Skeletal muscle cell (primary cell): Measurements from ENCODE around the gene ASXL1.
"Not testable (repeated sequence)": the region's sequence is repeated elsewhere in the genome, so short reads cannot be mapped to it uniquely, and the experiment has no call there.

Experiments
- DNase-seq: peaks from one replicate; pipeline ENCODE4 v3.0.0-alpha.2; 2010; ENCODE audit warnings: low read depth
- H3K4me3 ChIP-seq: 2 replicates; pipeline ENCODE4 v1.5.1; 2011; ENCODE audit warnings: low read depth, mild to moderate bottlenecking, control low read depth, low read length, moderate library complexity

The ASXL1 gene

GRCh38 chr20:32357869-32358631 is at the start of gene ASXL1:
Gene ASXL1 (plus strand): TSS chr20:32358331. CDS start chr20:32358776, 445 bp downstream.
- peak; percentile 93 for DNase-seq
- peak within 1 kb of the TSS; percentile 65 for H3K4me3 ChIP-seq

- no peak for DNase-seq
- H3K4me3 ChIP-seq: no peak overlapping the region
These were observed 45.3 kb upstream of the ASXL1 start for GRCh38 chr20:32312718-32313424.

GRCh38 chr20:32314768-32315167 is 43.4 kb upstream of the ASXL1 start:
- DNase-seq: no peak
- H3K4me3 ChIP-seq: no peak overlapping the region

DNA sequence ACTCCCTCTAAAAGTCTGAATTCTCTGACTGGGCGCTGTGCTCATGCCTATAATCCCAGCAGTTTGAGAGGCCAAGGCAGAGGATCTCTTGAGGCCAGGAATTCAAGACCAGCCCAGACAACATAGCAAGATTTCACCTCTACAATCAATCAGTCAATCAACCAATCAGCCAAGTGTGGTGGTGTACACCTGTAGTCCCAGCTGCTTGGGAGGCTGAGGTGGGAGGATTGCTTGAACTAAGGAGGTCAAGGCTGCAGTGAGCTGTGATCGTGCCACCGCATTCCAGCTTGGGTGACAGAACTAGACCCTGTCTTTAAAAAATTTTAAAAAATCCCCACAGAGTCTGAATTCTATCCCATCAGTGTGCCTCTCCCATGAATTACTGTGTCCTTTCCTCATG is 42.7 kb upstream of the ASXL1 start:
- no peak overlapping the region for H3K4me3 ChIP-seq
- DNase-seq: no peak

DNA sequence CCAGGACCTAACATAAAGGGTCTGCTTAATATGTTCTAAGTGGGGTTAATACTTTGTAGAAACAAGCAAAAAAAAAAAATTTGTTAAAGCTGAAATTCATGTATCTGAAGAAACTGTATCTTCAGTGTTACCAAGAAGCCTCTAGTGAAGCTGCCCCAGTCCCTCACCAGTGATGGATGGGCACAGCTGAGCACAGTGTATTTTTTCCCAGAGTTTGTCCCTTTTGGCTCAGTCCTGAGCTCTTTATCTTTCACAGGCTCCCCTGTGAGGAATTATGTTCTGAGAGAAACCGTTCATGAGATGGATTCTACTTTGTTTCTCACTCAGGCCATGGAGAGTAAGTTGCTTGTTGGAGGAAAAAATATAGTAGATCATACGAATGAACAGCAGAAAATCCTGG is 42.2 kb upstream of the ASXL1 start:
- no peak for DNase-seq
- no peak overlapping the region for H3K4me3 ChIP-seq

DNA sequence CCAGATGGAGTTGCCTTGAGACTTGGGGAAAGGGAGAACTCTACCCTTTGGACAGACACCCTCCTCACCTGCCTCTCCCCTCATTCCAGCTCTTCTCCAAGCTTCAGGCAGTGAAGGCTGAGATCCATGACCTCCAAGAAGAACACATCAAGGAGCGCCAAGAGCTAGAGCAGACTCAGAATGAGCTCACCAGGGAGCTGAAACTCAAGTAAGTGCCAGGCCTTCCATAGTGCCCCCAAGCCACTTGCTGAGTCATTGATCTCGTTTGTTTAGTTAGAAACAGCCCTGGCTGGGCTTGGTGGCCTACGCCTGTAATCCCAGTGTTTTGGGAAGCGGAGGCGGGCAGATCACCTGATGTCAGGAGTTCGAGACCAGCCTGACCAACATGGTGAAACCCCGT is 41.5 kb upstream of the ASXL1 start:
- no peak overlapping the region for H3K4me3 ChIP-seq
- DNase-seq: no peak

GRCh38 chr20:32319100-32319499 is 39.0 kb upstream of the ASXL1 start:
- no peak overlapping the region for H3K4me3 ChIP-seq
- DNase-seq: no peak

- no peak overlapping the region for H3K4me3 ChIP-seq
- DNase-seq: no peak
These were observed 37.8 kb upstream of the ASXL1 start for GRCh38 chr20:32320305-32320704.

DNA sequence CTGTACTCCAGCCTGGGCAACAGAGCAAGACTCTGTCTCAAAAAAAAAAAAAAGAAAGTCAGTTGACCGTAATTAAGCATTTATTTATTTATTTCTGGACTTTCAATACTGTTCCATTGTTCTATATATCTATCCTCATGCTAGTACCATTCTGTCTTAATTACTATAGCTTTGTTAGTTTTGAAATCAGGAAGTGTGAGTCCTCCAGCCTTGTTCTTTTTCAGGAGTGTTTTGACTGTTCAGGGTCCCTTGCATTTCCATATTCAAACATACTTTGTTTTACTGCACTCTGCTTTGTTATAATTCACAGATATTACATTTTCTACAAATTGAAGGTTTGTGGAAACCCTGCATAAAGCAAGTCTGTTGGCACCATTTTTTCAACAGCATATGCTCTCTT is 36.7 kb upstream of the ASXL1 start:
- DNase-seq: no peak
- H3K4me3 ChIP-seq: no peak overlapping the region

DNA sequence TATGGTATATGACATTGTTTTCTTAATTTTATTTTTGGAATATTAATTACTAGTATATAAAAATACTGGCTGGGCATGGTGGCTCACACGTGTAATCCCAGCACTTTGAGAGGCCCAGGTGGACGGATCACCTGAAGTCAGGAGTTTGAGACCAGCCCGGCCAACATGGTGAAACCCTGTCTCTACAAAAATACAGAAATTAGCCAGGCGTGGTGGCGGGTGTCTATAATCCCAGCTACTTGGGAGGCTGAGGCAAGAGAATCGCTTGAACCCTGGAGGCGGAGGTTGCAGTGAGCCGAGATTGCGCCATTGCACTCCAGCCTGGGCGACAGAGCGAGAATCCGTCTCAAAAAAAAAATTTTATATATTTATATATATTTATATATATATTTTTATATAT is 35.9 kb upstream of the ASXL1 start:
- not testable (repeated sequence) for DNase-seq, H3K4me3 ChIP-seq

DNA sequence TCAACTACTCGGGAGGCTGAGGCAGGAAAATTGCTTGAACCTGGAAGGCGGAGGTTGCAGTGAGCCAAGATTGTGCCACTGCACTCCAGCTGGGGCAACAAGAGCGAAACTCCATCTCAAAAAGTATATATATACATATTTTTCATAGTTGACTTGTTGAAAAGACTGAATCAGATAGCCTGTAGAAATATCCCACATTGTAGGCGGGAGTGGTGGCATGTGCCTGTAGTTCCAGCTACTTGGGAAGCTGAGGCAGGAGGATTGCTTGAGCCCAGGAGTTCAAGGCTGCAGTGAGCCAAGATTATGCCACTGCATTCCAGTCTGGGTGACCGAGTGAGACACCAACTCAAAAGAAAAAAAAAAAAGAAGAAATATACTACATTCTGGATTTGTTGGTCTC is 34.4 kb upstream of the ASXL1 start:
- not testable (repeated sequence) for H3K4me3 ChIP-seq, DNase-seq

DNA sequence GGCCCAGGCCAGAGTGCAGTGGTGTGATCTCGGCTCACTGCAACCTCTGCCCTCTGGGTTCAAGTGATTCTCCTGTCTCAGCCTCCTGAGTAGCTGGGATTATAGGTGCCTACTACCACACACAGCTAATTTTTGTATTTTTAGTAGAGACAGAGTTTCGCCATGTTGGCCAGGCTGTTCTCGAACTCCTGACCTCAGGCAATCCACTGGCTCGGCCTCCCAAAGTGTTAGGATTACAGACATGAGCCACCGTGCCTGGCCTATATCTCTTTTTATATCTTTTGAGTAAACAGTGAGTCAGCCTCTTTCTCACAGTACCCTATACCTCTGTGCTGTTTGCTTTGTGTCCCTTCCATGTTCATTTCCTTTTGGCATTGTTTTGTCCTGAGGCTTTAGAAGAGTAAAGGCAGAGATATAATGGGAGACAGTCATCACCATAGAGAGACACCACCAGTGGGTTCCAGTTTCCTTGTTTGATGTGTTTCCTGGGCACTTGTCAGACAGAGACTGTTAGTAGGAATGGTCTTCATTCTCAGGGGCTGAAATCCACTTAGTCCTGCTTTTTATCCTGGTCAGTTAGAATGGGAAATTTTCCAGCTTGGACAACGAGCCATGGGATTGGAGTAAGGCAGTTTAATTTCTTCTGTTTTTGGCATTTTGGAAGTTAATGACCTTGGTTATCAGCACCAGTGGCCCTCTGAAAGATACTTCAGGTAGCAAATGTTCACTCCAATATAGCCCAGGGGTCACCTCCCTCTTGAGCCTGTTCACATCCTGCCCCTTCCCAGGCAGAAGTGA is 32.2 kb upstream of the ASXL1 start:
- DNase-seq: peak; percentile 49
- H3K4me3 ChIP-seq: no peak overlapping the region

DNA sequence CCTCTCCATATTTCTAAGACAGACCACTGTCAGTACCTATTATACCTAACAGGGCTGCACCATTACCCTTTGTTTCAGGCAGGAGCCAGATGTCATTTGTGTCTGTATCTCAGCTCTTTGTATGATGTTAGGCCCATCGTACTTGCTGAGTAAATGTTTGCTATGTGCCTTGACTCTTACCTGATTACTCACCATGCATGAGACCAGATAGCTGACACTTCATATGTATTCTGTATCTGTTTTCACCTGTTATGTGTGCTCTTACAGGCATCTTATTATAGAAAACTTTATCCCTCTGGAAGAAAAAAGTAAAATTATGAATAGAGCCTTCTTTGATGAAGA is 31.7 kb upstream of the ASXL1 start:
- no peak for DNase-seq
- H3K4me3 ChIP-seq: no peak overlapping the region

- peak; percentile 72 for DNase-seq
- no peak overlapping the region for H3K4me3 ChIP-seq
These were observed 30.9 kb upstream of the ASXL1 start for GRCh38 chr20:32327087-32327681.

DNA sequence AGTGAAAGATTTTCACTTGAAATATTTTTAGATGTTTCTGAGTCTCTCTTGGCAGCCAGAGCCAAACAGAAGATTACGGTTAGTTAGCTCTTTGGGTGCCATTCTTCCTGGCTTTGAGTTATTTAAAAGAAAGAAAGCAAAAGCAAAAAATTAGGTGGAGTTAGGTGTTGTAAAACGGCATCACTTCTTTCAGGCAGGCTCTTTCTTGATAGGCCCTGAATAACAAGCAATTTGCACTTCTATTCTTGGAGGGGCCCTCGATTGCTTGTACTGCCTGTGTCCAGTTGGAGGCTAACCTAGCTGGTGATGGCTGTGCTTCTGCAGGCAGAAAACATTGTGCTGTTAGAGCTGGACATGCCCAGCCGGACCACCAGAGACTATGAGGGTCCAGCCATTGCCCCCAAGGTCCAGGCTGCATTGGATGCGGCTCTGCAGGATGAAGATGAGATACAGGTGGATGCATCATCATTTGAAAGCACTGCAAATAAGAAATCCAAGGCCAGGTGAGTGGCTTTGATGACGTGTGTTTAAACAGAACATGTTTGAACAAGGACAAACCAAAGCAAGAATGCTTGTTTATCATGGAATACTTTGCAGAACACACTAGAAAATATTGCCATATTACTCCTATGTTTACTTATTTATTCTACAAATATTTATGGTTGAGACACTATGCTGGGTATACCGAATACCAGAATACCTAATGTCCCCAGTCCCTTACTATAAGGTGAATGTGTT is 28.1 kb upstream of the ASXL1 start:
- no peak for DNase-seq
- no peak overlapping the region for H3K4me3 ChIP-seq

- H3K4me3 ChIP-seq: no peak overlapping the region
- DNase-seq: no peak
These were observed 27.6 kb upstream of the ASXL1 start for GRCh38 chr20:32330555-32330897.

GRCh38 chr20:32332614-32333013 is 25.5 kb upstream of the ASXL1 start:
- peak; percentile 60 for DNase-seq

DNA sequence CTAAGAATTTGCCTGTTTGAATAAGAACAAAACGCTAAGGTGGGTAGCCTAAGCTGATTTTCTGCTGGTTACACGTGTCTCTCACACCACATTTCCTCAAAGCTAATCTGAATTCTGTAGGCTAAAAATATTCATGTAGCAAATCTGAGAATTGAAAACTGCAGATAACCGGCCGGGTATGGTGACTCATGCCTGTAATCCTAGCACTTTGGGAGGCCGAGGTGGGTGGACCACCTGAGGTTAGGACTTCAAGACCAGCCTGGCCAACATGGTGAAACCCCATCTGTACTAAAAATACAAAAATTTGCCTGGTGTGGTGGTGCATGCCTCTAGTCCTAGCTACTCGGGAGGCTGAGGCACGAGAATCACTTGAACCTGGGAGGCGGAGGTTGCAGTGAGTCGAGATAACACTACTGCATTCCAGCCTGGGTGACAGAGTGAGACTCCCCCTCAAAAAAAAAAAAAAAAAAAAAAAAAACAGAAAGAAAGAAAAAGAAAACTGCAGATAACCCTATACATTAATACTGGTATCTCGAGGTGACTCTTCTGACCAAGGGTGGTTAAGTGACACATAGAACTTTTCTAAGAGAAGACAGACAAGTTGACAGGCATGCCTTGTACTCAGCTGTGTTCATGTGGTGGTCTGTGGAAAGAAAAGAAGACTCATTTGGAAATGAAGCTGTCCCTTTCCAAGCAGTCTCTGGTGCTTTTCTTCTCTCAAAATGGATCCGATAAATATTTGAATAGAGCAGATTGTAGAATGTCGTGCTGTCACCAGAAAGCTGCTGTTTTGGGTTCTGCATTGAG is 24.7 kb upstream of the ASXL1 start:
- no peak overlapping the region for H3K4me3 ChIP-seq
- DNase-seq: no peak

More at GRCh38 chr20:32332614-32333013, 25.5 kb upstream of the ASXL1 start:
- no peak overlapping the region for H3K4me3 ChIP-seq
